IMR-90 (cell line): Measurements from ENCODE around the gene OPHN1. TPM values are rescaled to one million over a fixed set of nuclear protein-coding genes. Genes with fewer than 3 reads are reported as not detected.
"Not testable (repeated sequence)": the region's sequence is repeated elsewhere in the genome, so short reads cannot be mapped to it uniquely, and the experiment has no call there.

ENCODE experiments used
- ATAC-seq: fragments of 200-7000 bp; cut with Tn5 transposase; 2 replicates; pipeline ENCODE4 v1.9.1; 2020; ENCODE audit warnings: low read depth, mild to moderate bottlenecking, moderate library complexity
- BruUV-seq: library from RNA; stranded (reverse); fragments of 400-500 nt; replicated peaks from 2 replicates; lab custom pipeline; 2021; lab: Mats Ljungman, UMichigan
- CTCF ChIA-PET: fragments of 300-600 bp; formaldehyde crosslinking; extraction: SDS; loops from one replicate; lab custom pipeline; 2021; ENCODE audit warnings: antibody characterized with exemption; lab: Yijun Ruan, JAX
- POLR2A ChIA-PET: fragments of 300-600 bp; sonication (Branson Sonifier 250); formaldehyde crosslinking; loops from one replicate; lab custom pipeline; 2022; ENCODE audit warnings: antibody characterized with exemption; ENCODE audit not compliant: unreplicated experiment; lab: Charles Lee
- DNase-seq: peaks from one replicate; pipeline ENCODE4 v3.0.0; 2013
- H2AFZ ChIP-seq: replicated peaks from 2 replicates; pipeline ENCODE3; 2013; ENCODE audit warnings: low read length, mild to moderate bottlenecking; ENCODE audit not compliant: poor library complexity
- H2AK5ac ChIP-seq: 2 replicates; pipeline ENCODE4 v1.6.1; 2013; ENCODE audit warnings: low read depth, low read length, inconsistent platforms
- H2AK9ac ChIP-seq: replicated peaks from 2 replicates; pipeline ENCODE3; 2013; ENCODE audit warnings: mild to moderate bottlenecking, low read depth, low read length, moderate library complexity; ENCODE audit not compliant: poor library complexity
- H2BK120ac ChIP-seq: 2 replicates; pipeline ENCODE4 v1.6.1; 2013; ENCODE audit warnings: low read depth, low read length, inconsistent platforms
- H2BK15ac ChIP-seq: 3 replicates; pipeline ENCODE4 v1.6.1; 2013; ENCODE audit warnings: low read depth, low read length, inconsistent platforms
- H2BK20ac ChIP-seq: 2 replicates; pipeline ENCODE4 v1.6.1; 2013; ENCODE audit warnings: low read depth, mild to moderate bottlenecking, inconsistent platforms, low read length, moderate library complexity
- H2BK5ac ChIP-seq: 2 replicates; pipeline ENCODE4 v1.6.1; 2013; ENCODE audit warnings: mild to moderate bottlenecking, low read depth, low read length, inconsistent platforms; ENCODE audit not compliant: poor library complexity, severe bottlenecking
- H3K14ac ChIP-seq: replicated peaks from 2 replicates; pipeline ENCODE4 v1.6.1; 2013; ENCODE audit warnings: low read depth, low read length, inconsistent platforms
- H3K18ac ChIP-seq: 2 replicates; pipeline ENCODE4 v1.6.1; 2013; ENCODE audit warnings: low read depth, low read length, control low read depth
- H3K23ac ChIP-seq: 2 replicates; pipeline ENCODE4 v1.6.1; 2013; ENCODE audit warnings: low read depth, low read length, inconsistent platforms
- H3K27ac ChIP-seq: 2 replicates; pipeline ENCODE4 v1.5.1; 2013; ENCODE audit warnings: mild to moderate bottlenecking, control low read depth, low read length; ENCODE audit not compliant: insufficient read depth
- H3K27me3 ChIP-seq: 2 replicates; pipeline ENCODE4 v1.6.1; 2013; ENCODE audit warnings: low read length; ENCODE audit not compliant: control insufficient read depth, insufficient read depth
- H3K36me3 ChIP-seq: 2 replicates; pipeline ENCODE4 v1.6.1; 2013; ENCODE audit warnings: low read length, mixed read lengths; ENCODE audit not compliant: control insufficient read depth, insufficient read depth
- H3K4ac ChIP-seq: 2 replicates; pipeline ENCODE4 v1.6.1; 2013; ENCODE audit warnings: low read depth, low read length, inconsistent platforms
- H3K4me1 ChIP-seq: 2 replicates; pipeline ENCODE4 v1.6.1; 2013; ENCODE audit warnings: low read length, mixed read lengths; ENCODE audit not compliant: control insufficient read depth, insufficient read depth
- H3K4me2 ChIP-seq: 2 replicates; pipeline ENCODE4 v1.6.1; 2013; ENCODE audit warnings: low read depth, mild to moderate bottlenecking, control low read depth, low read length, moderate library complexity
- H3K4me3 ChIP-seq: 2 replicates; pipeline ENCODE4 v1.5.1; 2013; ENCODE audit warnings: low read depth, mild to moderate bottlenecking, control low read depth, low read length, moderate library complexity; ENCODE audit not compliant: insufficient read depth
- H3K56ac ChIP-seq: 2 replicates; pipeline ENCODE4 v1.6.1; 2013; ENCODE audit warnings: low read length, inconsistent platforms; ENCODE audit not compliant: insufficient read depth; ENCODE audit errors: extremely low read depth
- H3K79me1 ChIP-seq, 2 experiments: 2 replicates each; pipeline ENCODE4 v1.6.1; 2013; ENCODE audit warnings: low read length in 2 of 2, inconsistent platforms in 1 of 2, low read depth in 1 of 2
- H3K9ac ChIP-seq: 2 replicates; pipeline ENCODE4 v1.6.1; 2013; ENCODE audit warnings: low read depth, low read length, control low read depth
- H3K9me1 ChIP-seq: 2 replicates; pipeline ENCODE4 v1.6.1; 2013; ENCODE audit warnings: low read length, inconsistent platforms; ENCODE audit not compliant: insufficient read depth
- H3K9me3 ChIP-seq: 2 replicates; pipeline ENCODE4 v1.6.1; 2013; ENCODE audit warnings: low read length; ENCODE audit not compliant: control insufficient read depth, insufficient read depth
- H4K20me1 ChIP-seq: 2 replicates; pipeline ENCODE4 v1.6.1; 2013; ENCODE audit warnings: low read length, inconsistent platforms; ENCODE audit not compliant: insufficient read depth
- H4K5ac ChIP-seq: 2 replicates; pipeline ENCODE4 v1.6.1; 2013; ENCODE audit warnings: mild to moderate bottlenecking, low read depth, low read length, control low read depth
- H4K8ac ChIP-seq, 2 experiments: 2 replicates each; pipeline ENCODE4 v1.6.1; 2013; ENCODE audit warnings: low read depth in 2 of 2, low read length in 2 of 2, control low read depth in 1 of 2, inconsistent platforms in 1 of 2
- H4K91ac ChIP-seq: 2 replicates; pipeline ENCODE4 v1.6.1; 2013; ENCODE audit warnings: low read depth, low read length, inconsistent platforms; ENCODE audit not compliant: insufficient read depth
- BHLHE40 ChIP-seq: fragments of 150-350 bp; IDR thresholded peaks from 2 replicates; pipeline ENCODE4 v1.6.1; 2016; ENCODE audit warnings: mild to moderate bottlenecking, low read depth, low read length
- CEBPB ChIP-seq: IDR thresholded peaks from 2 replicates; pipeline ENCODE4 v1.6.1; 2012; ENCODE audit warnings: low read depth, low read length, improper control_type of control experiment
- MXI1 ChIP-seq: IDR thresholded peaks from 2 replicates; pipeline ENCODE4 v1.6.1; 2012; ENCODE audit warnings: low read depth, mild to moderate bottlenecking, low read length, moderate library complexity, borderline replicate concordance
- WGBS, 2 experiments: methylation state at CpG; one replicate each; pipeline versions ENCODE4 v1.1.5 to v1.1.7; 2013; ENCODE audit warnings: missing lambda C conversion rate in 2 of 2; ENCODE audit not compliant: insufficient read length in 1 of 2; ENCODE audit errors: extremely low coverage in 2 of 2; 5-methylcytosine and 5-hydroxymethylcytosine counted together
- dilution Hi-C: fragments of 300-500 bp; cut with HindIII; formaldehyde crosslinking; loops from one replicate; pipeline ENCODE4 v1.14.3; 2018; ENCODE audit warnings: low sequenced_read_pairs; ENCODE audit not compliant: unreplicated experiment
- in situ Hi-C: fragments of 300-500 bp; cut with MboI; formaldehyde crosslinking; loops from 3 replicates; pipeline ENCODE4 v1.14.3; 2019; ENCODE audit warnings: low sequenced_read_pairs, inconsistent platforms, mixed read lengths
- intact Hi-C: fragments of 100-400 bp; cut with micrococcal nuclease; formaldehyde crosslinking; loops from 2 replicates; pipeline ENCODE4 v1.10.0; 2022
- polyA plus RNA-seq, 3 experiments: library from polyadenylated mRNA; depleted of rRNA; stranded (reverse); fragments of >200 nt; gene quantifications; 2 replicates each; pipeline ENCODE4 v1.2.3, GENCODE V29; 2012; ENCODE audit warnings: low replicate concordance in 1 of 3
- total RNA-seq: library from RNA; depleted of rRNA; stranded (reverse); fragments of >200 nt; gene quantifications from 2 replicates; pipeline ENCODE4 v1.2.3, GENCODE V29; 2012

Gene OPHN1
- total and polyA plus RNA-seq, 2 of the 4 experiments (the other 2 are of a cell fraction) = 4.0 to 13.1 TPM

DNA sequence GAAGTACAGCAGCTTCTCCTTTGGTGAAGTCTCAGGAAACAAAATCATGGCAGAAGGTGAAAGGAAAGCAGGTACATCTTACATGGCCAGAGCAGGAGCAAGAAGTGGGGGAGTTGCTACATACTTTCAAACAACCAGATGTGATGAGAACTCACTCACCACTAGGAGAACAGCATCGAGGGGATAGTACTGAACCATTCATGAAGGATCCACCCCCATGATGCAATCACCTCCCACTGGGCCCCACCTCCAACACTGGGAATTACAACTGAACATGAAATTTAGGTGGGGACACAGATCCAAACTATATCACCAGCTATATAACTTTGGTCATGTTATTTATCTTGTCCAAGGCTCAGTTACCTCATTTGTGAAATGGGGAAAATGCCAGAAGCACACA, 159.4 kb downstream of the OPHN1 start:
- intact Hi-C loops = no loop called here
- Histone ChIP-seq H3K23ac (no peak overlapping the region), H3K4me3 (no peak overlapping the region), H2AFZ (no peak overlapping the region), H3K56ac (no peak overlapping the region), H2BK15ac (no peak overlapping the region), H4K8ac (no peak overlapping the region), H3K9me3 (no peaks in the 10 kb centered on the region), H3K4ac (no peak overlapping the region), H4K91ac (no peak overlapping the region), H2BK120ac (no peak overlapping the region), H3K18ac (no peak overlapping the region), H3K36me3 (no peaks in the 10 kb centered on the region), H3K9ac (no peak overlapping the region), H3K14ac (no peak overlapping the region), H3K4me1 (no peaks in the 10 kb centered on the region), H4K20me1 (no peaks in the 10 kb centered on the region), H2BK20ac (no peak overlapping the region), H2BK5ac (no peak overlapping the region), H2AK9ac (no peak overlapping the region), H3K9me1 (peaks cover 3% of the 10 kb centered on the region; the same call in 1 of the 2 replicates), H4K5ac (no peak overlapping the region), H3K27me3 (no peaks in the 10 kb centered on the region; the same call in 1 of the 2 replicates), H3K27ac (no peak overlapping the region), H3K4me2 (no peak overlapping the region), H2AK5ac (no peak overlapping the region), H3K79me1 (no peaks in the 10 kb centered on the region)
- no peak for ATAC-seq
- peak; percentile 17 for DNase-seq
- in situ Hi-C loops = no loop called here
- no CpG with 5 or more reads among the region's 1 CpG for WGBS, 2 experiments
- no TSS peak for BruUV-seq
- TF ChIP-seq CEBPB (peak; percentile 57), BHLHE40 (no peak), MXI1 (no peak)
- dilution Hi-C loops = no loop called here
- POLR2A ChIA-PET = no interaction called here
- CTCF ChIA-PET = no interaction called here

DNA sequence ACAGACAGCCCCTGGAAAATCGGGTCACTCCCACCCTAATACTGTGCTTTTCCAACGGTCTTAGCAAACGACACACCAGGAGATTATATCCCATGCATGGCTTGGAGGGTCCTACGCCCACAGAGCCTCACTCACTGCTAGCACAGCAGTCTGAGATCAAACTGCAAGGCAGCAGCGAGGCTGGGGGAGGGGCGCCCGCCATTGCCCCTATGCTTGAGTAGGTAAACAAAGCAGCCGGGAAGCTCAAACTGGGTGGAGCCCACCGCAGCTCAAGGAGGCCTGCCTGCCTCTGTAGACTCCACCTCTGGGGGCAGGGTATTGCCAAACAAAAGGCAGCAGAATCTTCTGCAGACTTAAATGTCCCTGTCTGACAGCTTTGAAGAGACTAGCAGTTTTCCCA, 168.5 kb downstream of the OPHN1 start:
- H3K27me3 ChIP-seq, H3K27ac ChIP-seq, H3K4ac ChIP-seq, H2BK15ac ChIP-seq, H2BK120ac ChIP-seq, H3K4me3 ChIP-seq, intact Hi-C loops, in situ Hi-C loops, H3K9me1 ChIP-seq, CTCF ChIA-PET, H3K56ac ChIP-seq, H3K23ac ChIP-seq, H4K8ac ChIP-seq, H3K9me3 ChIP-seq, H3K79me1 ChIP-seq, H4K20me1 ChIP-seq, H4K5ac ChIP-seq, BruUV-seq, H3K36me3 ChIP-seq, H4K91ac ChIP-seq, H2AK9ac ChIP-seq, ATAC-seq, H3K4me1 ChIP-seq, H2BK20ac ChIP-seq, H3K4me2 ChIP-seq, H3K9ac ChIP-seq, H2BK5ac ChIP-seq, DNase-seq, H3K14ac ChIP-seq, POLR2A ChIA-PET, H2AFZ ChIP-seq, H3K18ac ChIP-seq, H2AK5ac ChIP-seq, dilution Hi-C loops: not testable (repeated sequence)
- WGBS, 2 experiments = 0% methylated on average over 1 of the region's 9 CpGs; no CpG with 5 or more reads in 1 of the 2 experiments
